Effector memory CD4-positive, alpha-beta T cell (primary cell): Measurements from ENCODE around the gene ZP1.

Experiments used
- DNase-seq, 3 donors: peaks; one replicate each; pipeline ENCODE4 v3.0.0-alpha.2; 2020
- H3K27ac ChIP-seq: 2 replicates; pipeline ENCODE4 v1.7.0; 2013; ENCODE audit warnings: mild to moderate bottlenecking, low read length, moderate library complexity; ENCODE audit not compliant: insufficient read depth, poor library complexity, severe bottlenecking
- H3K27me3 ChIP-seq: replicated peaks from 2 replicates; pipeline ENCODE4 v1.7.0; 2013; ENCODE audit warnings: mild to moderate bottlenecking, low read length; ENCODE audit not compliant: insufficient read depth, control insufficient read depth, poor library complexity, severe bottlenecking
- H3K36me3 ChIP-seq: 2 replicates; pipeline ENCODE4 v1.7.0; 2013; ENCODE audit warnings: mild to moderate bottlenecking, low read length, moderate library complexity; ENCODE audit not compliant: control insufficient read depth, insufficient read depth
- H3K4me1 ChIP-seq: 2 replicates; pipeline ENCODE4 v1.7.0; 2013; ENCODE audit warnings: low read length, mild to moderate bottlenecking; ENCODE audit not compliant: control insufficient read depth, insufficient read depth, poor library complexity, severe bottlenecking
- H3K4me3 ChIP-seq: 2 replicates; pipeline ENCODE4 v1.7.0; 2013; ENCODE audit warnings: low read length, low read depth, mild to moderate bottlenecking; ENCODE audit not compliant: insufficient read depth, poor library complexity, severe bottlenecking
- H3K9me3 ChIP-seq: 2 replicates; pipeline ENCODE4 v1.7.0; 2013; ENCODE audit warnings: mild to moderate bottlenecking, low read length, moderate library complexity; ENCODE audit not compliant: control insufficient read depth

The ZP1 gene

GRCh38 chr11:60910711-60911380, 43.5 kb downstream of the ZP1 start:
- Histone ChIP-seq H3K9me3 (no peaks in the 10 kb centered on the region), H3K27ac (no peak overlapping the region), H3K4me3 (no peak overlapping the region), H3K27me3 (no peaks in the 10 kb centered on the region), H3K36me3 (no peaks in the 10 kb centered on the region), H3K4me1 (peaks cover 20% of the 10 kb centered on the region)
- DNase-seq: no peak

GRCh38 chr11:60912223-60912850, 45.0 kb downstream of the ZP1 start:
- no peaks in the 10 kb centered on the region for H3K36me3 ChIP-seq
- peaks cover 22% of the 10 kb centered on the region for H3K4me1 ChIP-seq
- no peaks in the 10 kb centered on the region for H3K27me3 ChIP-seq
- H3K9me3 ChIP-seq: no peaks in the 10 kb centered on the region
- no peak overlapping the region for H3K27ac ChIP-seq
- no peak for DNase-seq
- H3K4me3 ChIP-seq: no peak overlapping the region

DNA sequence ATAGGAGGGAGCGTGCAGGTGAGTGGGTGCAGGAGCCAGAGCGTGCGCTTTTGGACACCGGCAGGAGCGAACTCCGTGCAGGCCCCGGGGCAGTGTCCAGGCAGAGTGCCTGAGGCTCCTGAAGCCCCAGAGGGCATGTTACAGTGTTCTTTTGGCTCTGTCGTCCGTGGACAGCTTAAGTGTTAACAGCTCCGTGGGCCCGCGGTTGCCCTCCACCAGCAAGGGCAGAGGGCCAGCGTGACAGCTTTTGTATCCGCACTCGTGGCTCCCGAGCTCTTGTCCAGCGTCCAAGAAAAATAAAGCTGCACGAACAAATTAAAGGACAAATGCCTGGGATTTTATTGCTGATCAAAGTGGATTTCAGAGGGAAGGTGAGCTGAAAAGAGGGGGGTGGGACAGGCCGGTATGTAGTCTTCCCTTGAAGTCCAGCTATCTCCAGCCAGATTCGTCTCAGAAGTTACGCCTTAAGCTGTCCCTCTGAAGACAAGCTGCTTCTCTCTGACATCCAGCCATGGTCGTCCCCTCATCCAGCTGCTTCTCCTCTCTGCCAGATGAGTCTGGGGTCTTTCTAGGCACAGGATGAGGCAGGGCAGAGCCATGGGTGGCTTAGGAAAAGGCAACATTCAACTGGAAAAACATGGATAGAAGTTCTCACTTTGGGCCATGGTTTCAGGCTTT, 45.6 kb downstream of the ZP1 start:
- Histone ChIP-seq H3K27ac (peak overlapping the region; percentile 99), H3K4me1 (peaks cover 22% of the 10 kb centered on the region), H3K27me3 (no peaks in the 10 kb centered on the region), H3K36me3 (no peaks in the 10 kb centered on the region), H3K9me3 (no peaks in the 10 kb centered on the region), H3K4me3 (peak overlapping the region; percentile 89)
- no peak for DNase-seq

GRCh38 chr11:60913793-60914632, 46.7 kb downstream of the ZP1 start, which contains the start of gene TMEM109:
Gene TMEM109, plus strand, starts transcription at chr11:60914158. Its CDS starts 5,536 bp downstream, at chr11:60919694.
- H3K27ac ChIP-seq: peak within 1 kb of the TSS; percentile 99
- no peaks in the 10 kb centered on the region for H3K27me3 ChIP-seq
- peaks cover 22% of the 10 kb centered on the region for H3K4me1 ChIP-seq
- no peaks in the 10 kb centered on the region for H3K9me3 ChIP-seq
- H3K36me3 ChIP-seq: no peaks in the 10 kb centered on the region
- peak; percentile 72 to 84 (median 82) for DNase-seq
- H3K4me3 ChIP-seq: peak within 1 kb of the TSS; percentile 89

DNA sequence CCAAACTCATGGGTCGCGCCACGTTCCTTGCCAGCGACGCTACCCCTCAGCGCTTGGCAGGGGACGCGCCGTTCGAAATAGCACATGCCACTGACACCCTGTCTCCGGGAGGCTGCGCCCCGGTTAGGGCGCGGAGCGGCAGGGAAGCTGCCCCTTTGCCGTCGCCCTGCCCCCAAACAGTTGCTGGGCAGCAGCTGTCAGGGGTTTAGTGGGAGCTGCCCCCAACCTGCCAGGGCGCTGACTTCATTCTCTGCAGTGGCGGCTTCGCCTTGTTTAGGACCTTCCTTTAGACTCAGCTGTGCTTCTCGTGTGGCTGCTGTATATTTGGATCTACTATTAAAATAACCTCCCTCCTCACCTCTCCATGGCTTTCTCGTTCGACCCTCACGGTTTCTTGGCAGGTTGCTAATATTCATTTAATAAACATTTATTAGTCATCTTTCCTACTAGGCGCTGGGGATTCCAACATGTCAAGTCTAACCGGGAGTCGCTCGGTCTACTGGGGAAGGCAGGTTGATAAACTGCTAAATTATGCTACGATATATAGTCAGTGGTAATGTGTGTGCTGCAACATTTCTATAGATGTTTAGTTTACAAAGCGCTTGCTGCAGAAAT, 47.4 kb downstream of the ZP1 start:
- H3K36me3 ChIP-seq: peaks cover 5% of the 10 kb centered on the region
- peak overlapping the region; percentile 89 for H3K4me3 ChIP-seq
- DNase-seq: no peak
- H3K4me1 ChIP-seq: peaks cover 22% of the 10 kb centered on the region
- H3K27me3 ChIP-seq: no peaks in the 10 kb centered on the region
- no peaks in the 10 kb centered on the region for H3K9me3 ChIP-seq
- peak overlapping the region; percentile 99 for H3K27ac ChIP-seq

DNA sequence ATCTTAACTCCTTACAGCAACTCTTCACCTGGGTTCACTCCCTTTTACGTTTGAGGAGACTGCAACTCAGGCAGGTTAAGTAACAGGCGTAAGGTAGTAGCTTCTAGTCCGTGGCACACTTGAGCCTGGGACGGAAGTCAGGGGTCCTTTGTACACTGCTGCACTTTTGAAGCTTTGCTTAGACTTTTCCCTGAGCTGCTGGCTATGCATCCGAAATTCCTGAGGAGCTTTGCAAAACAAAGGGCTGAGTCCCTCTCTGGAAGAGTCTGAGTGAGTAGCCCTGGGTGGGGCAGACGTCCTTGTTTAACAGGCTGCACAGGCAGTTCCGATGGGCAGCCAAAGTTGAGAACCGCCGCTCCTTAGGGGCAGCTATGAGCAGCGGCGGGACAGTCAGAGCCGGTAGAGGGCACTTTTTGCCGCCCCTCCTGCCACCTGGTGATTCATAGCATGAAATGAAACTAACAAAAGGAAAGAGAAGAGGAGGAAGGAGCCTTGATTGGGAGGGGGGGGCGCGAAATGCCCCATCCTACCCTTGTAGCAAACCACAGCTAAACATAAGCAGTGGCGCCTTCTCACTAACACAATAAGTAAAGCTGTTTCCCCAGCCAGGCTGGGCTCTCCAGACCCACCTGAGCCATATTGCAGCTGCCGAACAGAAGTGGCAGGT, 48.0 kb downstream of the ZP1 start:
- Histone ChIP-seq H3K27me3 (no peaks in the 10 kb centered on the region), H3K4me3 (peak overlapping the region; percentile 89), H3K4me1 (peaks cover 22% of the 10 kb centered on the region), H3K9me3 (no peaks in the 10 kb centered on the region), H3K27ac (peak overlapping the region; percentile 54), H3K36me3 (peaks cover 11% of the 10 kb centered on the region)
- peak; percentile 48 to 58 (median 50) for DNase-seq

- Histone ChIP-seq H3K36me3 (peaks cover 25% of the 10 kb centered on the region), H3K4me3 (no peak overlapping the region), H3K9me3 (no peaks in the 10 kb centered on the region), H3K4me1 (peaks cover 22% of the 10 kb centered on the region), H3K27ac (no peak overlapping the region), H3K27me3 (no peaks in the 10 kb centered on the region)
- DNase-seq: no peak
Observed at GRCh38 chr11:60916669-60917206, 49.4 kb downstream of the ZP1 start.

GRCh38 chr11:60917267-60917666, 49.9 kb downstream of the ZP1 start:
- H3K4me1 ChIP-seq: peaks cover 22% of the 10 kb centered on the region
- H3K27ac ChIP-seq: no peak overlapping the region
- peaks cover 30% of the 10 kb centered on the region for H3K36me3 ChIP-seq
- no peaks in the 10 kb centered on the region for H3K27me3 ChIP-seq
- no peak for DNase-seq
- H3K4me3 ChIP-seq: no peak overlapping the region
- no peaks in the 10 kb centered on the region for H3K9me3 ChIP-seq
